Neuronal stem cell (in vitro differentiated cells): ENCODE results near the gene CRACR2B.

ENCODE experiments used
- DNase-seq: peaks from one replicate; pipeline ENCODE4 v3.0.0-alpha.2; 2013; ENCODE audit warnings: low spot score
- H2AFZ ChIP-seq: one replicate; pipeline ENCODE4 v1.6.1; 2013; ENCODE audit warnings: mild to moderate bottlenecking, low read length, inconsistent platforms
- H2AK5ac ChIP-seq: 2 replicates; pipeline ENCODE4 v1.6.1; 2013; ENCODE audit warnings: low read depth, mild to moderate bottlenecking, inconsistent platforms, low read length, moderate library complexity, mixed read lengths
- H2BK120ac ChIP-seq: 2 replicates; pipeline ENCODE4 v1.6.1; 2013; ENCODE audit warnings: low read depth, mild to moderate bottlenecking, inconsistent platforms, low read length, moderate library complexity, mixed read lengths
- H2BK12ac ChIP-seq: one replicate; pipeline ENCODE4 v1.6.1; 2013; ENCODE audit warnings: low read length, inconsistent platforms
- H2BK15ac ChIP-seq: 2 replicates; pipeline ENCODE4 v1.6.1; 2013; ENCODE audit warnings: mild to moderate bottlenecking, low read length, inconsistent platforms, mixed read lengths
- H2BK5ac ChIP-seq: one replicate; pipeline ENCODE4 v1.6.1; 2013; ENCODE audit warnings: inconsistent platforms, mild to moderate bottlenecking, low read length, moderate library complexity
- H3K14ac ChIP-seq: one replicate; pipeline ENCODE4 v1.6.1; 2013; ENCODE audit warnings: low read length, inconsistent platforms
- H3K18ac ChIP-seq: 2 replicates; pipeline ENCODE4 v1.6.1; 2013; ENCODE audit warnings: low read length, inconsistent platforms
- H3K23ac ChIP-seq: 2 replicates; pipeline ENCODE4 v1.6.1; 2013; ENCODE audit warnings: low read depth, mild to moderate bottlenecking, mixed read lengths, low read length, inconsistent platforms; ENCODE audit not compliant: poor library complexity
- H3K27ac ChIP-seq: replicated peaks from 3 replicates; pipeline ENCODE4 v1.5.1; 2013; ENCODE audit warnings: low read length, inconsistent platforms
- H3K27me3 ChIP-seq, 3 experiments: 2 replicates each; pipeline ENCODE4 v1.6.1; 2013; ENCODE audit warnings: low read length in 3 of 3, mild to moderate bottlenecking in 2 of 3, inconsistent platforms in 1 of 3, low read depth in 1 of 3, mixed read lengths in 1 of 3, moderate library complexity in 1 of 3; ENCODE audit not compliant: control insufficient read depth in 3 of 3, insufficient read depth in 3 of 3
- H3K36me3 ChIP-seq, 2 donors: replicated peaks in 1 of 2; 2 replicates each; pipeline ENCODE4 v1.6.1; 2013; ENCODE audit warnings: low read length in 2 of 2; ENCODE audit not compliant: control insufficient read depth in 2 of 2, insufficient read depth in 2 of 2
- H3K4ac ChIP-seq: 2 replicates; pipeline ENCODE4 v1.6.1; 2013; ENCODE audit warnings: inconsistent platforms, mild to moderate bottlenecking, low read length, moderate library complexity
- H3K4me1 ChIP-seq, 2 donors: 1 replicate in 1 of 2; 2 replicates in 1 of 2; pipeline ENCODE4 v1.6.1; 2013; ENCODE audit warnings: low read length in 2 of 2, low read depth in 1 of 2; ENCODE audit not compliant: control insufficient read depth in 2 of 2, insufficient read depth in 1 of 2
- H3K4me2 ChIP-seq: one replicate; pipeline ENCODE4 v1.6.1; 2013; ENCODE audit warnings: mild to moderate bottlenecking, low read length, inconsistent platforms; ENCODE audit not compliant: insufficient read depth, poor library complexity, severe bottlenecking
- H3K4me3 ChIP-seq, 2 donors: 2 replicates each; pipeline ENCODE4 v1.5.1; 2013; ENCODE audit warnings: low read length in 2 of 2, mild to moderate bottlenecking in 2 of 2, inconsistent platforms in 1 of 2, moderate library complexity in 1 of 2
- H3K79me1 ChIP-seq: one replicate; pipeline ENCODE4 v1.6.1; 2013; ENCODE audit warnings: low read depth, mild to moderate bottlenecking, inconsistent platforms, low read length, moderate library complexity
- H3K9ac ChIP-seq: one replicate; pipeline ENCODE4 v1.6.1; 2013; ENCODE audit warnings: mild to moderate bottlenecking, low read depth, low read length, inconsistent platforms; ENCODE audit not compliant: poor library complexity
- H3K9me3 ChIP-seq, 2 donors: replicated peaks in 1 of 2; 2 replicates each; pipeline versions ENCODE3 to v1.6.1; 2013; ENCODE audit warnings: low read length in 2 of 2, mild to moderate bottlenecking in 2 of 2, inconsistent platforms in 1 of 2, low read depth in 1 of 2, mixed read lengths in 1 of 2, moderate library complexity in 1 of 2; ENCODE audit not compliant: control insufficient read depth in 2 of 2, insufficient read depth in 1 of 2
- H4K8ac ChIP-seq: one replicate; pipeline ENCODE4 v1.6.1; 2013; ENCODE audit warnings: low read depth, mild to moderate bottlenecking, inconsistent platforms, low read length, moderate library complexity
- H4K91ac ChIP-seq: one replicate; pipeline ENCODE4 v1.6.1; 2013; ENCODE audit warnings: low read length, low read depth, mild to moderate bottlenecking, inconsistent platforms; ENCODE audit not compliant: poor library complexity
- WGBS, 2 donors: extraction: QIAGEN DNeasy Blood & Tissue Kit; methylation state at CpG; one replicate each; pipeline ENCODE4 v1.1.7; 2013; ENCODE audit warnings: missing lambda C conversion rate in 2 of 2, mixed read lengths in 1 of 2; ENCODE audit not compliant: insufficient read length in 2 of 2, insufficient replicate concordance in 1 of 2; ENCODE audit errors: extremely low coverage in 2 of 2; 5-methylcytosine and 5-hydroxymethylcytosine counted together

CRACR2B gene

GRCh38 chr11:828506-829175 is 922 bp downstream of the CRACR2B start:
- H3K79me1 ChIP-seq, result peaks cover 7% of the 10 kb centered on the region
- peak overlapping the region in 1 of 2 donors; percentile 45 for H3K4me3 ChIP-seq
- H2BK15ac ChIP-seq, result peak overlapping the region; percentile 82
- H2AFZ ChIP-seq, result peak overlapping the region; percentile 80
- H3K4me1 ChIP-seq, result peaks cover 45 to 56% of the 10 kb centered on the region in 2 donors
- H3K36me3 ChIP-seq, result peaks cover 0 to 18% of the 10 kb centered on the region in 2 donors
- peak overlapping the region; percentile 13 for H3K4ac ChIP-seq
- no peak for DNase-seq
- peaks cover 0 to 3% of the 10 kb centered on the region in 2 donors for H3K9me3 ChIP-seq
- H3K23ac ChIP-seq, result peak overlapping the region; percentile 40
- H2BK5ac ChIP-seq, result no peak overlapping the region
- no peak overlapping the region for H3K27ac ChIP-seq
- no CpG with 5 or more reads among the region's 21 CpGs for WGBS, 2 donors
- peaks cover 9 to 56% (median 18%) of the 10 kb centered on the region in 3 experiments for H3K27me3 ChIP-seq
- peak overlapping the region; percentile 11 for H3K4me2 ChIP-seq
- H3K14ac ChIP-seq, result peak overlapping the region; percentile 9
- H4K91ac ChIP-seq, result no peak overlapping the region
- H3K18ac ChIP-seq, result peak overlapping the region; percentile 72
- peak overlapping the region; percentile 8 for H2BK12ac ChIP-seq
- H2BK120ac ChIP-seq, result no peak overlapping the region
- peak overlapping the region; percentile 85 for H2AK5ac ChIP-seq
- H4K8ac ChIP-seq, result no peak overlapping the region
- peak overlapping the region; percentile 91 for H3K9ac ChIP-seq

DNA sequence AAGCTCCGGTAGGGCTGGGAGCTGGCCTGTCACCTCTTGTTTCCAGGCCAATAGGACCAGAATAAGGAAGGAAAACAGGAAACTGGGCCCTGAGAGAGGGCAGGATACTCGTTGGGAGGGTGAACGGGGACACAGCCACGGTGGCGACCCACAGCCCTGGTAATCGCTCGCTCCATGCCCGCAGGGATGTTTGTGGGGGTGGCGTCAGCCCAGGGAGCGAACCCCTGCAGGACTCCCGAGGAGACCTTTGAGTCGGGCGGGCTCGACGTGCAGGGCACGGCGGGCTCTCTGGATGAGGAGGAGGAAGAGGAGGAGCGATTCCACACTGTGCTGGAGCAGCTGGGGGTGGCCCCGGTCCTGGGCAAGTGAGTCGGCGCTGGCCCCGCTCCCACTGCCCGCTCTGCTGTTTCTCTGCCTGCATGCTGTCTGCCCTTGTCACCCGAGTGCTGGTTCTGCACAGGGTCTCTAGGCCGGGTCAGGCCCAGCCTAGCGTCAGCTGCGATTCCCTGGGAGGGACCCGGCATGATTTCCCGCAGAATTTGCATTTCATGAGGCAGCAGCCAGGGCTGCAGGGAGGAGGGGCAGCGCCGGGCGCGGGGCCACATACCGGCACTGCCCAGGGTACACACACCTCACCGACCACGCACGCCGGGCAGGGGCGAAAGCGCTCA is 1.6 kb downstream of the CRACR2B start:
- no peak overlapping the region for H4K8ac ChIP-seq
- peak overlapping the region; percentile 70 for H3K23ac ChIP-seq
- H2AK5ac ChIP-seq, result peak overlapping the region; percentile 41
- no peak overlapping the region for H3K27ac ChIP-seq
- H3K18ac ChIP-seq, result peak overlapping the region; percentile 80
- H3K4me1 ChIP-seq, result peaks cover 49 to 59% of the 10 kb centered on the region in 2 donors
- no CpG with 5 or more reads among the region's 40 CpGs for WGBS, 2 donors
- peaks cover 0 to 3% of the 10 kb centered on the region in 2 donors for H3K9me3 ChIP-seq
- no peak for DNase-seq
- H3K9ac ChIP-seq, result peak overlapping the region; percentile 91
- peak overlapping the region; percentile 1 for H3K14ac ChIP-seq
- H3K79me1 ChIP-seq, result peaks cover 7% of the 10 kb centered on the region
- no peak overlapping the region for H3K4ac ChIP-seq
- peak overlapping the region; percentile 40 for H2BK15ac ChIP-seq
- peak overlapping the region; percentile 8 for H2BK12ac ChIP-seq
- no peak overlapping the region for H2BK120ac ChIP-seq
- H3K4me2 ChIP-seq, result peak overlapping the region; percentile 86
- peaks cover 0 to 11% of the 10 kb centered on the region in 2 donors for H3K36me3 ChIP-seq
- peaks cover 9 to 56% (median 18%) of the 10 kb centered on the region in 3 experiments for H3K27me3 ChIP-seq
- H4K91ac ChIP-seq, result no peak overlapping the region
- H3K4me3 ChIP-seq, result peak overlapping the region; percentile 45 to 73
- peak overlapping the region; percentile 95 for H2BK5ac ChIP-seq
- H2AFZ ChIP-seq, result peak overlapping the region; percentile 80

GRCh38 chr11:829847-830294 is 2.2 kb downstream of the CRACR2B start:
- Histone ChIP-seq H3K18ac (peak overlapping the region; percentile 80), H2AK5ac (peak overlapping the region; percentile 41), H2BK12ac (no peak overlapping the region), H2AFZ (peak overlapping the region; percentile 80), H3K4ac (no peak overlapping the region), H3K27me3 (peaks cover 9 to 56% (median 18%) of the 10 kb centered on the region in 3 experiments), H2BK120ac (no peak overlapping the region), H2BK15ac (peak overlapping the region; percentile 40), H2BK5ac (peak overlapping the region; percentile 95), H3K27ac (no peak overlapping the region), H4K8ac (no peak overlapping the region), H3K9ac (peak overlapping the region; percentile 91), H3K4me2 (peak overlapping the region; percentile 86), H3K23ac (peak overlapping the region; percentile 70), H3K4me1 (peaks cover 53 to 59% of the 10 kb centered on the region in 2 donors), H3K79me1 (peaks cover 10% of the 10 kb centered on the region), H4K91ac (no peak overlapping the region), H3K4me3 (peak overlapping the region; percentile 45 to 73), H3K36me3 (peaks cover 0 to 10% of the 10 kb centered on the region in 2 donors), H3K9me3 (peaks cover 0 to 3% of the 10 kb centered on the region in 2 donors), H3K14ac (peak overlapping the region; percentile 71)
- no CpG with 5 or more reads among the region's 39 CpGs for WGBS, 2 donors
- DNase-seq, result no peak
